Erythroblast (primary cell): ENCODE data around the gene CRY2.

Source experiments
- GATA1 ChIP-seq: IDR thresholded peaks from 2 replicates; pipeline ENCODE4 v1.6.1; 2011; ENCODE audit warnings: low read depth, mild to moderate bottlenecking, control low read depth, low read length, moderate library complexity
- POLR2A ChIP-seq: IDR thresholded peaks from 2 replicates; pipeline ENCODE4 v1.6.1; 2011; ENCODE audit warnings: mild to moderate bottlenecking, low read length

DNA sequence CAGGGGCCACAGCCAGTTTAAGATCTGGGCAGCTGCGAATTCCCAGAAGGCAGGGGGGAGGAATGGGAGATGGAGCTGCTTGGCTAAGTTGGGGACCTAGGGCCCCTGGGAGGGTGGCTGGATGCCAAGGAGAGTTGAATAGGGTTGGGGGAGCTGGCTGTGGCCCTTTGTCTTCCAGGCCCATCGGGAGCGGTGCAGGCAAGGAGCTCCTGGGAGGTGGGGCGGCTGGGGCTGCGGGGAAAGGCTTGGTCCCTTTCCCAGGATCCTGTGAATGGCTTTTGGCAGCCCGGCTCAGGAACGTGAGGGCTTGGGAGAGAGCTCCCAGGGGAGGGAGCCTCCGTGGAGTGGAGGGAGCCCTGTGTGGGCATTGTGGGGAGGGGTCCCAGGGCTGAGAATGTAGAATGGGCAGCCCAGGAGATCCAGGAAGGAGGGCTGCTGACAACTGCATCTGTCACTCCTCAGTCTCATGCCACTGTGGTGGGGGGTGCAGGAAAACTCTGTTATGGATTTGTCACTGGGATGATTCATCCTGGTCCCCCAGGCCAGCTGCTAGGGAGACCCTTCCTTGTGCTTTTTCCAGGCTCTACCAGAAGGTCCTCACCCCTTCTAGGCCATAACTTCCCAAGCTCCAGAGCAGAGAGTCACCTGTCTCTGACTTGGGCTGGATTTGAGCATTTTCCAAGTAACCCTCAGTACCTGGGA lies 53.8 kb downstream of the CRY2 start:
- TF ChIP-seq POLR2A (no peak), GATA1 (no peak)
